Keratinocyte (primary cell): Measurements from ENCODE around the gene COL6A2.

Experiments used
- EZH2 ChIP-seq: IDR thresholded peaks from one replicate; pipeline ENCODE4 v1.6.1; 2012; ENCODE audit warnings: inconsistent platforms, mild to moderate bottlenecking, low read length, moderate library complexity
- TF ChIP-seq, protein P1 (sequence below), 3 experiments: IDR thresholded peaks in 1 of 3; conservative IDR thresholded peaks in 1 of 3; optimal IDR thresholded peaks in 1 of 3; 2 replicates in 2 of 3; 3 replicates in 1 of 3; pipeline versions ENCODE3 to v1.5.1; 2011; ENCODE audit warnings: low read length in 3 of 3, mild to moderate bottlenecking in 3 of 3, moderate library complexity in 2 of 3, control low read depth in 1 of 3, inconsistent platforms in 1 of 3; ENCODE audit not compliant: insufficient read depth in 2 of 3; ENCODE audit errors: extremely low read depth in 1 of 3

DNA sequence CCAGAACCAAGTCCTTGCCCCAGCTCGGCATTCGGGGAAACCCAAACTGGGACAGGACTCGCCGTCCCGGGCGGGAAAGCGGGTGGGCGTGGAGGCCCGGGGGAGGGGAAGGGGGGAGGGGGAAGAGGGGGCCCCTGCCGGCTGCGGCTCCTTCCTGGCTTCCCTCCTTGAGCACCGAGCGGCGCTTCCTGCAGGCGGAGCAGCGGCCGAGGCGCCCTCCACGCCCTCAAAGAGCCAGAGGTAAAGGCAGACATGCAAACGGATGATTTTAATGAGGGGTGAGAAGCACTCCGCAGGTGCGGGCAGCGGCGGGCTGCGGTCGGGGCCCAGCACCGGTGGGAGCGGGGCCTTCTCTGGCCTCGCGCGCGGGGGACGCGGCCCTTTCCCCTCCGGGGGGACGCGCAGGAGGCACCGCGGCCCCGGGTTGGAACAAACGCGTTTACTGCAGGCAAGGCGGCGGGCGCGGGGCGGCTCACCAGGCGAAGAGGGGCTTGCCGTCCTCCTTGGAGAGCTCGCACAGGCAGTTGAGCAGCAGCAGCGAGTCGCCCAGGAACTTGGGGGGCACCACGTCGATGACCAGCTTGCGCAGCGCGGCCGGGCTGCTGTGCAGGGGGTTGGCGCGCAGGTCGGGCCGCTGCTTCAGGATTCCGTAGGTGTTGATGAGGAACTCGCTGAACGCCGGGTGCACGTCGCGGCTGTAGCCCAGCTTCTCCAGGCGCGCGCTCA, 63.2 kb downstream of the COL6A2 start:
- no peak for TF ChIP-seq EZH2
- TF ChIP-seq, protein P1, sequence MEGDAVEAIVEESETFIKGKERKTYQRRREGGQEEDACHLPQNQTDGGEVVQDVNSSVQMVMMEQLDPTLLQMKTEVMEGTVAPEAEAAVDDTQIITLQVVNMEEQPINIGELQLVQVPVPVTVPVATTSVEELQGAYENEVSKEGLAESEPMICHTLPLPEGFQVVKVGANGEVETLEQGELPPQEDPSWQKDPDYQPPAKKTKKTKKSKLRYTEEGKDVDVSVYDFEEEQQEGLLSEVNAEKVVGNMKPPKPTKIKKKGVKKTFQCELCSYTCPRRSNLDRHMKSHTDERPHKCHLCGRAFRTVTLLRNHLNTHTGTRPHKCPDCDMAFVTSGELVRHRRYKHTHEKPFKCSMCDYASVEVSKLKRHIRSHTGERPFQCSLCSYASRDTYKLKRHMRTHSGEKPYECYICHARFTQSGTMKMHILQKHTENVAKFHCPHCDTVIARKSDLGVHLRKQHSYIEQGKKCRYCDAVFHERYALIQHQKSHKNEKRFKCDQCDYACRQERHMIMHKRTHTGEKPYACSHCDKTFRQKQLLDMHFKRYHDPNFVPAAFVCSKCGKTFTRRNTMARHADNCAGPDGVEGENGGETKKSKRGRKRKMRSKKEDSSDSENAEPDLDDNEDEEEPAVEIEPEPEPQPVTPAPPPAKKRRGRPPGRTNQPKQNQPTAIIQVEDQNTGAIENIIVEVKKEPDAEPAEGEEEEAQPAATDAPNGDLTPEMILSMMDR (optimal IDR thresholded peaks at IDR 0.05 in 1 of 3, IDR thresholded peaks at IDR 0.05 in 1 of 3, conservative IDR thresholded peaks at IDR 0.05 in 1 of 3; ENCODE audit: extremely low read depth in 1 of 3, insufficient read depth in 2 of 3, low read length in 3 of 3): no peak
